ENCODE data around the gene TBC1D23.

TBC1D23 gene

DNA sequence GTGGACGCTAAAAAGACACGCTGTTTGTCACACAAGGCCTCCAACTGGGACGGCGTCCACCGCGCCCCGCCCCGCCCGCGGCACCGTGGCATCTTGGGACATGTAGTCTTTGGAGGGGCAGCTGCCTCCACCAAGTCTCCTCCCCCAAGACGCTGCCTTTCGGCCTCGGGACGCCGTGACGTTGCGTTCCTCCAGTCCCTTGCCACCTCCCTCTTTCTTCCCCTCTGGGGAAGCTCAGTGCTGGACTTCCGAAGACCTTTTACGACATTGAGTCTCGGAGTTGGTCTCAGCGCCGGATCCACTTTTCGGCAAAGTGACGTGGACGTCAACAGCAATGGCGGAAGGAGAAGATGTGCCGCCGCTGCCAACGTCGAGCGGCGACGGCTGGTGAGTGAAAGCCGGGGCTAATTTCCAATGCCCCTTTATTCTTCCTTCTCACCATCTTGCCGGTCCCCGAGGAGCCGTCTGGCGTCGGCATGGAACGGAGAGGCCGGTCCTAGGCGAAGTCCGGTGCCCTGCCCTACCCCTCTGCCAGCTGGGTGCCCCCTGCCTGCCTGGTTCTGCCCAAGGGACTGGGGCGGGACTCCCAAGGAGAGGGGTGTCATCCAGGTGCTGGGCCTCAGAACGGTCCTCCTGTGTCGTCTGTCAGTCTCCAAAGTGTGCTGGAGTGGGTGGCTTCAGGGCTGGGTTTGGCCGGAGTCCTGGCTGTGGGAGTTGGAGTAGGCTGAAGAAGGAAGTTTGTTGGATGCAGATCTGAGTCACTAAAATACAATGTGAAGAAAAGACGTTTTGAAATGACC lies at the start of gene TBC1D23:
TSS of gene TBC1D23 (plus strand) at position 308 of the 800 bp plus-strand sequence. CDS start at position 335, 27 bp downstream.
- TF ChIP-seq EZH2phosphoT487 (IDR thresholded peaks at IDR 0.05; ENCODE audit: borderline replicate concordance) = no peak
- TF ChIP-seq, protein P1, sequence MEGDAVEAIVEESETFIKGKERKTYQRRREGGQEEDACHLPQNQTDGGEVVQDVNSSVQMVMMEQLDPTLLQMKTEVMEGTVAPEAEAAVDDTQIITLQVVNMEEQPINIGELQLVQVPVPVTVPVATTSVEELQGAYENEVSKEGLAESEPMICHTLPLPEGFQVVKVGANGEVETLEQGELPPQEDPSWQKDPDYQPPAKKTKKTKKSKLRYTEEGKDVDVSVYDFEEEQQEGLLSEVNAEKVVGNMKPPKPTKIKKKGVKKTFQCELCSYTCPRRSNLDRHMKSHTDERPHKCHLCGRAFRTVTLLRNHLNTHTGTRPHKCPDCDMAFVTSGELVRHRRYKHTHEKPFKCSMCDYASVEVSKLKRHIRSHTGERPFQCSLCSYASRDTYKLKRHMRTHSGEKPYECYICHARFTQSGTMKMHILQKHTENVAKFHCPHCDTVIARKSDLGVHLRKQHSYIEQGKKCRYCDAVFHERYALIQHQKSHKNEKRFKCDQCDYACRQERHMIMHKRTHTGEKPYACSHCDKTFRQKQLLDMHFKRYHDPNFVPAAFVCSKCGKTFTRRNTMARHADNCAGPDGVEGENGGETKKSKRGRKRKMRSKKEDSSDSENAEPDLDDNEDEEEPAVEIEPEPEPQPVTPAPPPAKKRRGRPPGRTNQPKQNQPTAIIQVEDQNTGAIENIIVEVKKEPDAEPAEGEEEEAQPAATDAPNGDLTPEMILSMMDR (conservative IDR thresholded peaks at IDR 0.05; ENCODE audit: low read length) = no peak
- peaks cover 31% of the 10 kb centered on the region for H3K4me1 ChIP-seq (ENCODE audit: insufficient read depth, low read length, poor library complexity, severe bottlenecking)
- H3K9me3 ChIP-seq (ENCODE audit: insufficient read depth, low read depth, low read length) = no peaks in the 10 kb centered on the region
- peak within 1 kb of the TSS; percentile 95 for H3K4me3 ChIP-seq (ENCODE audit: low read length, poor library complexity, severe bottlenecking)
- H4K20me1 ChIP-seq (ENCODE audit: insufficient read depth, low read length, poor library complexity, severe bottlenecking) = peaks cover 14% of the 10 kb centered on the region
- no peaks in the 10 kb centered on the region for H3K36me3 ChIP-seq (ENCODE audit: insufficient read depth, low read length)
- H3K9me2 ChIP-seq (replicated peaks; ENCODE audit: low read depth, low read length) = no peaks in the 10 kb centered on the region
- H3K9ac ChIP-seq (ENCODE audit: low read depth, low read length, poor library complexity, severe bottlenecking) = peak within 1 kb of the TSS; percentile 90
- peaks cover 40% of the 10 kb centered on the region for H3K79me2 ChIP-seq (ENCODE audit: insufficient read depth, low read length)
- peaks cover 4% of the 10 kb centered on the region; the same call in 1 of the 2 replicates for H3F3A ChIP-seq (ENCODE audit: low read depth)
- peak within 1 kb of the TSS; percentile 100 for H2AFZ ChIP-seq (ENCODE audit: low read length)
- peaks cover 6% of the 10 kb centered on the region for H3K27me3 ChIP-seq (ENCODE audit: insufficient read depth, low read length, poor library complexity, severe bottlenecking)
- H3K4me2 ChIP-seq (ENCODE audit: low read depth, low read length, poor library complexity, severe bottlenecking) = peak within 1 kb of the TSS; percentile 94

DNA sequence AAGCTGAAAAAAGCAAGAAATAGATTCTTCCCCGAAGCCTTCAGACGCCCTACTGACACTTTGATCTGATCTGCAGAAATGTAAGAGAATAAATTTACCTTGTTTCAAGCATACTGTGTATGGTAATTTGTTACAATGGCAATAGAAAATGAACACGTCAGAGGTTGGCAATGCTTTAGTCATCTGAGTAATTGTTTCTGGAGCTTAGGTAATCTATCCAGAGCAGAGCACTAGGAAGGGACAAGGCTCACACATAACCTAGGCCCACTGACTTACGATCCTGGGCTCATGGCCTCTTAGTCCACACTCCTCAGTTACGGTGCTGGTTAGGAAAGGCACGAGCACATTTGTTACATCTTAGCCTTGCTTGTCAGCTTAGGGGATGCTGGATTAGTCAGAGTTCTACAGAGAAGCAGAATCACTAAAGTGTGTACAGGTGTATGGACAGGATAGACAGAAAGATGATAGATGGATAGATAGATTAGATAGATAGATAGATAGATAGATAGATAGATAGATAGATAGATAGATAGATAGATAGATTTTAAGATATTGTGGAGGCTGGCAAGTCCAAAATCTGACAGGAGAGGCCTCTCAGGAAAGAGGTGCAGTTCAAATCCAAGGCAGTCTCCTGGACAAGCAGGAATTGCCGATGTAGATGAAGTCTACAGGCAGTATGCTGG lies 46.8 kb upstream of the TBC1D23 start:
- no peaks in the 10 kb centered on the region for H3F3A ChIP-seq (ENCODE audit: low read depth)
- no peak overlapping the region for H3K4me3 ChIP-seq (ENCODE audit: low read length, poor library complexity, severe bottlenecking)
- no peaks in the 10 kb centered on the region for H3K36me3 ChIP-seq (ENCODE audit: insufficient read depth, low read length)
- no peaks in the 10 kb centered on the region for H3K27me3 ChIP-seq (ENCODE audit: insufficient read depth, low read length, poor library complexity, severe bottlenecking)
- H3K9ac ChIP-seq (ENCODE audit: low read depth, low read length, poor library complexity, severe bottlenecking) = no peak overlapping the region
- H3K4me1 ChIP-seq (ENCODE audit: insufficient read depth, low read length, poor library complexity, severe bottlenecking) = peaks cover 18% of the 10 kb centered on the region
- H3K9me3 ChIP-seq (ENCODE audit: insufficient read depth, low read depth, low read length) = no peaks in the 10 kb centered on the region
- no peak overlapping the region for H2AFZ ChIP-seq (ENCODE audit: low read length)
- H4K20me1 ChIP-seq (ENCODE audit: insufficient read depth, low read length, poor library complexity, severe bottlenecking) = no peaks in the 10 kb centered on the region
- no peaks in the 10 kb centered on the region for H3K79me2 ChIP-seq (ENCODE audit: insufficient read depth, low read length)
- H3K9me2 ChIP-seq (replicated peaks; ENCODE audit: low read depth, low read length) = no peaks in the 10 kb centered on the region
- TF ChIP-seq, protein P1 (conservative IDR thresholded peaks at IDR 0.05; ENCODE audit: low read length) = no peak
- TF ChIP-seq EZH2phosphoT487 (IDR thresholded peaks at IDR 0.05; ENCODE audit: borderline replicate concordance) = no peak
- H3K4me2 ChIP-seq (ENCODE audit: low read depth, low read length, poor library complexity, severe bottlenecking) = no peak overlapping the region

DNA sequence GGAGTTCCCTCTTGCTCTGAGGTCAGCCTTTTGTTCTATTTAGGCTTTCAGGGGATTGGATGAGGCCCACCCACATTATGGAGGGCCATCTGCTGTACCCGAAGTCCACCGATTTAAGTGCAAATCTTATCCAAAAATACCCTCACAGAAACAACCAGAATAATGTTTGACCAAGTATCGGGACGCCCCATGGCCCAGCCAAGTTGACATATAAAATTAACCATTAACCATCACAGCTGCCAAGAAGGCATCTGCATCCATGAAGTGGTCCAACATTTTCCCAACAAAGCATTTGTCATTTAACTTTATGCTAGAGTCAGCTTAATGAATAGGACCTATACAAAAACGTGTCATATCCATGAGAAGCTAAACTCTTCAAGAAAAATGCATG lies 46.2 kb upstream of the TBC1D23 start:
- Histone ChIP-seq H3K9me2 (replicated peaks; ENCODE audit: low read depth, low read length) (no peaks in the 10 kb centered on the region), H3K9ac (ENCODE audit: low read depth, low read length, poor library complexity, severe bottlenecking) (no peak overlapping the region), H2AFZ (ENCODE audit: low read length) (no peak overlapping the region), H3K4me1 (ENCODE audit: insufficient read depth, low read length, poor library complexity, severe bottlenecking) (peaks cover 18% of the 10 kb centered on the region), H3K4me2 (ENCODE audit: low read depth, low read length, poor library complexity, severe bottlenecking) (no peak overlapping the region), H3K9me3 (ENCODE audit: insufficient read depth, low read depth, low read length) (no peaks in the 10 kb centered on the region), H3K36me3 (ENCODE audit: insufficient read depth, low read length) (no peaks in the 10 kb centered on the region), H3K27me3 (ENCODE audit: insufficient read depth, low read length, poor library complexity, severe bottlenecking) (no peaks in the 10 kb centered on the region), H3F3A (ENCODE audit: low read depth) (no peaks in the 10 kb centered on the region), H4K20me1 (ENCODE audit: insufficient read depth, low read length, poor library complexity, severe bottlenecking) (no peaks in the 10 kb centered on the region), H3K4me3 (ENCODE audit: low read length, poor library complexity, severe bottlenecking) (no peak overlapping the region), H3K79me2 (ENCODE audit: insufficient read depth, low read length) (no peaks in the 10 kb centered on the region)
- TF ChIP-seq EZH2phosphoT487 (IDR thresholded peaks at IDR 0.05; ENCODE audit: borderline replicate concordance) = no peak
- TF ChIP-seq, protein P1 (conservative IDR thresholded peaks at IDR 0.05; ENCODE audit: low read length) = no peak
